HPDE6-E6E7 (cell line): ENCODE data around the gene NDFIP1.

Experiments
- DNase-seq: peaks from one replicate; pipeline ENCODE4 v3.0.0; 2011; ENCODE audit warnings: missing footprints; ENCODE audit errors: extremely low spot score

The NDFIP1 gene

DNA sequence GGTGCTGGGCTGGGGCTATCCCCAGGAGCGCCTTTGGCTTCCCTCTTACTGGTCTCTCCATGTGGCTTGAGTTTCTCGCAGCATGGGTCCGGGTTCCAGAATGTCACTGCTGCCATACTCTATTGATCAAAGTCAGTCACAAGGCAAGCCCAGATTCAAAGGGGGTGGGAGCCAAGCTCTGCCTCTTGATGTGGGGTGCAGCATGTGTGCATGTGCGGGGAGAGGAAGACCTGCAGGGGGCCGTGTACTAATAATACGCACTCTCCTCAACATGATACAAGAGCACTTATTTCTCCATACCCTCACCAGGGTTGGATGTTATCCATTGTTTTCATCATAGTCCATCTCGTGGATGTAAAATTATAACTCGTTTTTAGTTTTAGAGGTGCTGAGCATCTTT lies 81.2 kb downstream of the NDFIP1 start:
- no peak for DNase-seq

GRCh38 chr5:142191776-142192175 lies 83.2 kb downstream of the NDFIP1 start:
- no peak for DNase-seq

DNA sequence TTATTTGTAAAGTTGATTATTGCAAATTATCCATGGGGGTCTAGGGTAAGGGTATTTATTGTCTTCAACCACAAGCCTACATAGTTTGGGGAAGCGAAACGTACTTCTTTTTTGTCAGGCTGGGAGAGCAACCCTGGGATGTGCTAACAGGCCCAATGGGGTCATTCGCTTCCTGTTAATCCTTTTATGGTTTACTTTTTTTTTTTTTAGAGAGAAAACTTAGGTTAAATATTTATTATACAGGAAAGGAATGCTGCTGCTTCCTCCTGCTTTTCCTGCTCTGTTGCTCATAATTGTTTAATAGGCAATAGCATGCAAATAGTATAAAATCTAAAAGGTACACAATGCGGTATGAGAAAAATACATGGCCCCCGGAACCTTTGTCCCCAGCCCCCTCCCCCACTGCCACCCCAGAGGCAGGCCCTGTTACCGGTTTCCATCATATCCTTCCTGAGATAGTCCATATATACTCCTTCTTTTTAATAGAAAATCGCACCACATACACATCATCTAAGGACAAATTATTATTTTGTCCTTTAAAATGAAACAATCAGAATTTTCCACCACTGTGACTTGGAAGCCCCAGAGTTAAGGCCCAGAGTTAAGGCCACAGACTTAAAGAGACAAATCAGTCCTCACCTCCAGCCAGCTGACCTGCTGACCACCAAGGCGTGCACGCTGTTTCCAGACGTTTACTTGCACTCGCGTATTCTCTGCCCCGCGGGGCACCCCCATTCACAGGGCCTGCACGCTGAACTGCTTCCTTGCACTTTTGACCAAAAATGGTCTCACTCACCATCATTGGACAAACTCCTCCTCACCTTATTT lies 83.9 kb downstream of the NDFIP1 start:
- no peak for DNase-seq

DNA sequence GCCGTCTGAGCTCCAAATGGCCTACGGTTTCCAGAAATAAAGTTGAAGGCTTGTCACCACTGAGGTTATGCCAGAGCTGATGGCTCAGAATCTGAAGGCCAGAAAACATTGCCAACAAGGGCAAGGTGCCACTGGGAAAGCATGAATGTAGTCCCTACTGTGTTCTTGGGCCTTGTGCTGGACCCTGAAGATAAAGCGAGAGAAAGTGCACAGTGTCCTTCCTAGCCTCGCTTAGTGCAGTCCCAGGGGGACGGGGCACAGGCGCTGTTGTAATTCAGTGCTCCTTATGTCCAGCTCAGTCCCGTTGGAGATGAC lies 84.5 kb downstream of the NDFIP1 start:
- no peak for DNase-seq

- no peak for DNase-seq
Measured at GRCh38 chr5:142197098-142197497, 88.5 kb downstream of the NDFIP1 start.

DNA sequence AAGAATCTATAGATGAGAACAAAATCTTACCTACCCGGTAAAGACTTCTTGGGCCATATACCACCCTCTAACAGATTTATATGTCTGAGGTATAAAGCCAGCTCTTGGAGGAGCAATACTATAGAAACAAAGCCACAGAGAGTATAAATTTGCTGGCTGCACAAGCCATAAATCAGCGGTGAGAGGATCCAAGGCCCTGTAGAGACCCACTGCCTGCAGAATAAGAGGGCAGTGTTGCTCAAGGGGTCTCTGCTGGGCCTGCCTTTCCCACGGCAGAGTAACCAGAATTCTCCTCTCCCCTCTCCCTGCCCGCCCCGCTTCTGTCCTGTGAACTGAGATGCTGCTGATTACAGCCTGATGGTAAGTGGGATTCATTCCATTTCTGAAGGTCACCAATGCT lies 89.2 kb downstream of the NDFIP1 start:
- no peak for DNase-seq

DNA sequence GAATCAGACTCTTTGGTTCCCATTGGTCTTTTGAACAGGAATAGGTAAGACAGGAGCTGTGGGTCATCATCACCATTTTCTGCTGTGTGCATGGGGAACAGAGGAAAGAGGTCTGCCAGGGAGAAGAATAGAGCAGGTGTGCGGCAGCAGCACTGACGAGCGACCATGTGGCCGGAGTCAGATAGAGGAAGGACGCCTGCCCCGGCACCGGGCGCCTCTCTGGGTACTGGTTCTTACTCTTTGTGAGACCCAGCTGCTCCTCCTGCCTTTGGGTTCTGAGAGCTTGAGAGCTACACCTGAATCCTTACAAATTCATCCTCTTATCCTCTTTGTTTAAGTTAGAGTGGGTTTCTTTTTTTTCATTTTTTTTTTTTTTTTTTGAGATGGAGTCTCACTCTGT lies 90.8 kb downstream of the NDFIP1 start:
- no peak for DNase-seq

GRCh38 chr5:142200387-142200786 lies 91.8 kb downstream of the NDFIP1 start:
- no peak for DNase-seq

DNA sequence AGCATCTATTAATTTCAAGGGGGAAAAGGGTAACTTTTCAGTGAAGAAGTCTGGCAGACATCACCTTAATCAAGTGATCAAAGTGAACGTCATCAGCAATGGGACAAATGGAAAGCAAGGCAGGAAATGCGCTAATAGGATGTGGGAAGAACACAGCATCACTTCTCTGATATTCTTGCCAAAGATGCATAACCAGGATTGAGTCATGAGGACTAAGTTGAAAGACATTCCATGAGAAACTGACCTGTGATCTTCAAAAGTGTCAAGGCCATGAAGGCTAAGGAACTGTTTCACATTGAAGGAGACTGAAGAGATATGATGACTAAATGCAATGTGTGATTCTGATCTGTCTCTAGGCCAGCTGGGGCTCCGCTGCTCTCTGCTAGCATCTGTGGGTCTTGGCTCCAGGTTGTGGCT lies 92.9 kb downstream of the NDFIP1 start:
- no peak for DNase-seq

GRCh38 chr5:142202282-142202681 lies 93.7 kb downstream of the NDFIP1 start:
- peak; percentile 46 for DNase-seq
